SK-N-SH (cell line): Measurements from ENCODE around the gene CHD6. TPM values are rescaled to one million over a fixed set of nuclear protein-coding genes. Genes with fewer than 3 reads are reported as not detected.
A peak's percentile ranks its signal among the peaks of the same experiment; 100 is the strongest.

Source experiments
- CTCF ChIA-PET: fragments of 300-600, 350-600 bp; formaldehyde crosslinking; extraction: SDS; loops from one replicate; lab custom pipeline; 2021; lab: Yijun Ruan, JAX
- POLR2A ChIA-PET: fragments of 350-600 bp; sonication (Branson Sonifier 250); formaldehyde crosslinking; extraction: SDS; loops from one replicate; lab custom pipeline; 2020; ENCODE audit warnings: antibody characterized with exemption, inconsistent platforms; lab: Yijun Ruan, JAX
- DNase-seq: peaks from one replicate; pipeline ENCODE4 v3.0.0; 2012
- H2AFZ ChIP-seq: fragments of 200-600 bp; sonication (generic); 2 replicates; pipeline ENCODE4 v1.8.1; 2016; ENCODE audit warnings: antibody characterized with exemption, mild to moderate bottlenecking, low read depth
- H3F3A ChIP-seq: fragments of 200-600 bp; sonication (generic); replicated peaks from 2 replicates; pipeline ENCODE3; 2016; ENCODE audit warnings: antibody characterized with exemption, mild to moderate bottlenecking; ENCODE audit not compliant: insufficient read depth
- H3K27ac ChIP-seq, 2 experiments: fragments of 200-500 bp in 1 of 2; fragments of 200-600 bp in 1 of 2; sonication (Bioruptor generic) in 1 of 2; sonication (generic), shearing (Covaris generic) in 1 of 2; 2 replicates each; pipeline versions ENCODE4 v1.5.1 to v1.6.1; 2014 to 2016; ENCODE audit warnings: low read depth in 2 of 2, inconsistent platforms in 1 of 2, low read length in 1 of 2, mild to moderate bottlenecking in 1 of 2, mixed read lengths in 1 of 2
- H3K27me3 ChIP-seq: fragments of 200-600 bp; sonication (generic), shearing (Covaris generic); 2 replicates; pipeline ENCODE4 v1.6.1; 2016; ENCODE audit warnings: mixed run types; ENCODE audit not compliant: insufficient read depth
- H3K36me3 ChIP-seq, 2 experiments: fragments of 200-500 bp in 1 of 2; fragments of 200-600 bp in 1 of 2; sonication (Bioruptor generic) in 1 of 2; sonication (generic) in 1 of 2; replicated peaks in 1 of 2; 2 replicates each; pipeline versions ENCODE3 to v1.5.1; 2014 to 2016; ENCODE audit warnings: low read length in 1 of 2, mild to moderate bottlenecking in 1 of 2; ENCODE audit not compliant: insufficient read depth in 2 of 2, control insufficient read depth in 1 of 2
- H3K4me1 ChIP-seq, 2 experiments: fragments of 200-500 bp in 1 of 2; fragments of 200-600 bp in 1 of 2; sonication (Bioruptor generic) in 1 of 2; sonication (generic), shearing (Covaris generic) in 1 of 2; 2 replicates each; pipeline versions ENCODE4 v1.5.1 to v1.6.1; 2014 to 2016; ENCODE audit warnings: low read depth in 1 of 2, low read length in 1 of 2, mixed run types in 1 of 2; ENCODE audit not compliant: insufficient read depth in 2 of 2, control insufficient read depth in 1 of 2
- H3K4me2 ChIP-seq: fragments of 200-600 bp; sonication (generic), shearing (Covaris generic); 2 replicates; pipeline ENCODE4 v1.6.1; 2017; ENCODE audit warnings: mixed run types
- H3K4me3 ChIP-seq, 2 experiments: fragments of 200-500 bp in 1 of 2; fragments of 200-600 bp in 1 of 2; sonication (Bioruptor generic) in 1 of 2; sonication (generic), shearing (Covaris generic) in 1 of 2; 2 replicates each; pipeline versions ENCODE4 v1.5.1 to v1.8.1; 2014 to 2016; ENCODE audit warnings: low read depth in 2 of 2, inconsistent platforms in 1 of 2, low read length in 1 of 2, mild to moderate bottlenecking in 1 of 2, mixed read lengths in 1 of 2, moderate library complexity in 1 of 2
- H3K79me2 ChIP-seq: fragments of 200-600 bp; sonication (generic); 2 replicates; pipeline ENCODE4 v1.8.1; 2017; ENCODE audit warnings: mild to moderate bottlenecking; ENCODE audit not compliant: insufficient read depth
- H3K9ac ChIP-seq: fragments of 200-600 bp; sonication (generic); 2 replicates; pipeline ENCODE4 v1.6.1; 2017; ENCODE audit warnings: mixed run types
- H3K9me2 ChIP-seq: fragments of 200-600 bp; sonication (generic); 2 replicates; pipeline ENCODE4 v1.6.1; 2017; ENCODE audit warnings: mixed run types
- H3K9me3 ChIP-seq: fragments of 200-600 bp; sonication (generic); 2 replicates; pipeline ENCODE4 v1.6.1; 2017; ENCODE audit warnings: mixed run types, mild to moderate bottlenecking, moderate library complexity
- H4K20me1 ChIP-seq: fragments of 200-600 bp; sonication (generic); 2 replicates; pipeline ENCODE4 v1.6.1; 2017; ENCODE audit warnings: mild to moderate bottlenecking, mixed run types; ENCODE audit not compliant: insufficient read depth
- CTCF ChIP-seq: fragments of 200-600 bp; sonication (generic); IDR thresholded peaks from 2 replicates; pipeline ENCODE4 v1.6.1; 2017; ENCODE audit warnings: antibody characterized with exemption, mild to moderate bottlenecking, moderate library complexity
- EZH2phosphoT487 ChIP-seq: fragments of 200-600 bp; sonication (generic); IDR thresholded peaks from 2 replicates; pipeline ENCODE4 v1.6.1; 2017; ENCODE audit warnings: low read depth, mixed run types, mild to moderate bottlenecking, antibody characterized with exemption, moderate library complexity, borderline replicate concordance
- JUND ChIP-seq: IDR thresholded peaks from 2 replicates; pipeline ENCODE4 v1.4.0; 2012
- MEF2A ChIP-seq: IDR thresholded peaks from 2 replicates; pipeline ENCODE4 v1.4.0; 2012; ENCODE audit warnings: low read depth, borderline replicate concordance
- NRF1 ChIP-seq: IDR thresholded peaks from 2 replicates; pipeline ENCODE4 v1.6.1; 2012; ENCODE audit warnings: low read depth, mild to moderate bottlenecking, low read length
- POLR2AphosphoS5 ChIP-seq: IDR thresholded peaks from 2 replicates; pipeline ENCODE4 v1.6.1; 2012; ENCODE audit warnings: low read depth, low read length
- REST ChIP-seq: IDR thresholded peaks from 2 replicates; pipeline ENCODE4 v1.6.1; 2012; ENCODE audit warnings: mild to moderate bottlenecking, low read depth, low read length, moderate library complexity
- RFX5 ChIP-seq: IDR thresholded peaks from 2 replicates; pipeline ENCODE4 v1.6.1; 2012; ENCODE audit warnings: mild to moderate bottlenecking, improper control_type of control experiment, low read length
- RXRA ChIP-seq: IDR thresholded peaks from 2 replicates; pipeline ENCODE4 v1.4.0; 2012; ENCODE audit warnings: low read depth, mild to moderate bottlenecking, borderline replicate concordance
- SMC3 ChIP-seq: IDR thresholded peaks from 2 replicates; pipeline ENCODE4 v1.6.1; 2012; ENCODE audit warnings: low read depth, low read length, improper control_type of control experiment
- USF1 ChIP-seq: IDR thresholded peaks from 2 replicates; pipeline ENCODE4 v1.4.0; 2012; ENCODE audit warnings: low read depth, borderline replicate concordance
- YY1 ChIP-seq: IDR thresholded peaks from 2 replicates; pipeline ENCODE4 v1.4.0; 2012; ENCODE audit warnings: low read depth, mild to moderate bottlenecking
- WGBS: methylation state at CpG from one replicate; pipeline ENCODE4 v1.1.6; 2017; ENCODE audit warnings: low lambda C conversion rate; 5-methylcytosine and 5-hydroxymethylcytosine counted together
- polyA plus RNA-seq, 3 experiments: library from polyadenylated mRNA; depleted of rRNA; stranded (reverse); fragments of >200 nt; gene quantifications; 2 replicates each; pipeline ENCODE4 v1.2.3, GENCODE V29; 2012

The CHD6 gene
- polyA plus RNA-seq, 1 of the 3 experiments (the other 2 are of a cell fraction) = 7.1 TPM

- Histone ChIP-seq H3K4me3 (peak overlapping the region; percentile 72 to 92), H3K79me2 (peaks cover 31% of the 10 kb centered on the region), H3K9ac (peak overlapping the region; percentile 53; the same call in 1 of the 2 replicates), H3K9me2 (no peaks in the 10 kb centered on the region), H3K36me3 (no peaks in the 10 kb centered on the region), H3F3A (peaks cover 8% of the 10 kb centered on the region), H2AFZ (peak overlapping the region; percentile 83), H3K4me1 (peaks cover 15% of the 10 kb centered on the region in 2 experiments; a peak in 3 of 4 replicates), H3K27me3 (no peaks in the 10 kb centered on the region), H3K4me2 (peak overlapping the region; percentile 84), H3K27ac (no peak overlapping the region), H3K9me3 (no peaks in the 10 kb centered on the region), H4K20me1 (peaks cover 25% of the 10 kb centered on the region)
- TF ChIP-seq POLR2AphosphoS5 = no peak
- TF ChIP-seq REST = no peak
- TF ChIP-seq YY1 = no peak
- no peak for TF ChIP-seq CTCF
- TF ChIP-seq JUND = no peak
- TF ChIP-seq NRF1 = no peak
- TF ChIP-seq RXRA = no peak
- no peak for TF ChIP-seq USF1
- TF ChIP-seq RFX5 = no peak
- no peak for TF ChIP-seq SMC3
- no peak for TF ChIP-seq EZH2phosphoT487
- no peak for TF ChIP-seq MEF2A
- WGBS = 90% methylated on average over 5 of the region's 5 CpGs
- POLR2A ChIA-PET = no interaction called here
- peak; percentile 30 for DNase-seq
- CTCF ChIA-PET = no interaction called here
These were observed 1.4 kb upstream of the CHD6 start for GRCh38 chr20:41619360-41620100.
